ENCODE results near the gene TFR2.

Gene TFR2

DNA sequence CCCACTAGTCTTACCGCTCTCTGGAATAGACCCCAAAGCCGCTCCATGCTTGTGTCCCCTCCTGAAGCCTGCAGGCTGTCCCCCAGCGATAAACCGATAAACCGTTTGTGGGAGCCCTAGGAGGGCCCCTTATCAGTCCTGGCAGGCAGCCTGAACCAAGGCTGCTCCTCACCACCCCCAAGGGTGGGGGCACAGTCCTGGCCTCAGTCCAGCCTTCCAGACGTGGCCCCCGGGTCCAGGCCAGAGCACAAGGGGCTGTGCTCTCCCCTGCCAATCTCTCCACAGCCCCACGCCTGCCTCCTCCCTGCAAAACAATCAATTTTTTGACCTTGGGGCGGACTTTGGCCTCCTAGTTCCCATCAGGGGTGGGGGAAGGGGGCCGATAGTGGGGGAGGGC lies at the start of gene TFR2:
Gene TFR2 (minus strand): TSS at position 90 of the 397 bp plus-strand sequence. CDS start 43 bp downstream, at position 47.
- DNase-seq, result no peak

DNA sequence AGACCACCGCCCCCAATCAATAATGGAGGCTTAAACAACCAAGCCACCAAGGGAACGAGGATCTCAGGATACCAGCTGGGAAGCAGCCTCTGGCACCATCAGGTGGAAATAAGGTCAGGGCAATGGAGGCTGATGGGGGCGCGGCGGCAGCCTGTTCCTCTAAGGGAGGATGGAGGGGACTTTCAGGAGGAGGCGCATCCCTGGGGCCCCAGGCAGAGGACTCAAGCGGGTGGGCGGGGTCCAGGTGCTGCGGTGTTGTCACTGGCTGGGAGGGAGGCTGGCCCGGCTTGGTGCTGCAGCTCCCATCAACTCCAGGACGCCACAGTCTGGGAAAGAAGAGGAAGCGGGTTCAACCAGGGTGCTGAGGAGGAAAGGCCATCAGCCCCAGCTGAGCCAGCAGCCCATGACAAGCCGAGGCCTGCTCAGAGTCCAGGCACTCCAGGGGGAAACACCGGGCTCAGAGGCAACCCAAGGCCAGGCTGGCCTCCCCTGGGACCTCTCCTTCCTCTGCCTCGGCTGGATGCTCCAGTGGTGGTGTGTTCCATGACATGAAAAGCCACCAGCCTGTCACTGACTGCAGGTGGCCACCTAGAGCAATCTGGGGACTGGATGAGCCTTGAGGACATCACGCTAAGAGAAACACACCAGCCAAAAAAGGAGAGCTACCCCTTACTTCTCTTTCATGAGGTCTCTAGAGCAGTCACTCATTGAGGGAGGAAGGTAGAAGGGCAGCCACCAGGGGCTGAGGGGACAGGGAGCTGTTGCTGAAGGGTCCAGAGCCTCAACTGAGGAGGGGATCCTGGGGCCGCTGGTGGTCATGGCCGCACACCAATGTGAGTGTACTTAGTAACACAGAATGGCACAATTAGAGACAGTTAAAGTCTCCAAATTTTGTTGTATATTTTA lies 48.1 kb upstream of the TFR2 start:
- no peak for DNase-seq

DNA sequence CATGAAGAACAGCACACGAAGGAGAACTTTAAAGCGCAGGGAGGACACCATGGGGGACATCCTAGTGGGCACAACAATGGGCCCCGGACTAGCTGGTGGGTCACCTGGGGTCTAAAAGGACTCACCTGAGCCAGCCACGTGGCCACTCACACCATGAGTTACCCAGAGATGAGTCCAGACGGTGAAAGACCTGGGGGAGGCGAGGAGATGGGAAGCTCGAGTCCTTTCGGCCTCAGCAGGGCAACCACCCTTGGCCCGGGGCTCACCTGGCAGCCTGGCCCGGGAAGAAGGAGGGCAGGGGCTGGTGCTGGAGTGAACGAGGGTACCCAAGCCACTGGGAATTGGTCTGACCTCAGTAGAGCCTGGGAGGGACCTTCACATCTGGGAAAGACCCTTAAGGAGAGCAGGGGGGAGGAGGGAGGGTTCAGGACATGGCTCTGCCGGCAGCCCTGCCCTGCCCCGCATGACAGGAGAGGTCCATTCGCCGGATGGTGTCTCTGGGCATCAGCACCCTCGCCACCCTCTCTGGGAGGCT lies 47.0 kb upstream of the TFR2 start:
- DNase-seq, result no peak

DNA sequence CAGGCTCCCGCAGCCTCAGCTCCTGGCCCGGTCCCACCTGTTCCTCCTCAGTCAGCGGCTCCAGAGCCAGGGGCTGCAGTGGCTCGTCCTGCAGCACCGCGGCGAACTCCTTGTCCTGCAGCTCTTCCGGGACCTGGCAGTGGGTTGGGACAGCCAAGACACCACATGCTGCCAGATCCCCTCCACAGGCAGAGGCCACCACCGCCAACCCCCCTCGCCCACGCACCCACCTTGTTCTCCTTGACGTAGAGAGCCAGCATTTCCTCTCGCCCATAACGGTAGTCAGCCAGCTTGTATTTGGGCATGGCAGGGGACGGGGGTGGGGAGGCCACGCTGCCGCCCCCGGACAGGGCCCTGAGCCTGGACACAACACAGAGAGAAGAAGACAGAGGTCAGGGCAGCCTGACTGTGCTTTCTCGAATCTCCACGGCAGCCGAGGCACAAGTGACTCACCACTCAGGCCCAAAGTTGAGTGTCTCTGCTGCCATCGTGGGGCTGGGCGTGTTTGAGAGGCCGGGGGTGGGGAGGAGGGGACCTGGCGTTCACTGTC lies 46.5 kb upstream of the TFR2 start:
- DNase-seq, result no peak

DNA sequence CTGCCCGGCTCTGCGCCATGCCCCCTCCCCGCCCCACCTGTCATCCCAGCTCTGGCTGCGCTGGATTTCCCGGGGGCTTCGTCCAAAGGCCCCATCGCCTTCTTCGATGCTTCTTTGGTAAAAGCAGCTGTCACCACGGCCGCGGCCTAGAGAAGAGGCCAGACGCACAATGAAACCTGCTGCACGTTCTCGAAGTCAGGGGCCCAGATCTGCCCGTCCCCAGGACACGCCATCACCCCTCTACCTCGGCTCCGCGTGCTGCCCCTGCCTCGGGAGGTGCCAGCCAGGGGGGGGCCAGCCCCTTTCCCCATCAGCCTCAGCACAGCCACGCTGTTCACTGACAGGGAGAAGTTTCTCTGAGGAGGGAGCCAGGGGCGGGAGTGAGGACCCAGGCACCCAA lies 45.9 kb upstream of the TFR2 start:
- DNase-seq, result no peak

DNA sequence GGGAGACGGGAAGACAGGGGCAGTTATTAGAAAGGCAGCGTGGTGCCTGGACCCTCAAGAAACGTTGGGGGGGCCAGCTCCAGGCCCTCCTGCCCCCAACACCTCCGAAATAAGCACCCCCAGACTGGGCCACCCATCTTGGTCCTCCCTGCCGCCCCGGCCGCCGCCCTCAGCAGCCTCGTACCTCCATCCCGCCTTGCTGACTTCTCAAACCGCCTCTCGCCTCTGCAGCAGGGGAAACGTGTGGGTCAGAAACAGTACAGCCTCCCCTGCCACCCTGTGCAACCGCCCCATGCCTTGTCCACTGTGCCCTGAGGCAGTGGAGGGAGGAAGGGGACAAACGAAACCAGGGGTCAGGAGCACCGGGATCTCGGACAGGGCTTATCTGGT lies 45.5 kb upstream of the TFR2 start:
- DNase-seq, result no peak

DNA sequence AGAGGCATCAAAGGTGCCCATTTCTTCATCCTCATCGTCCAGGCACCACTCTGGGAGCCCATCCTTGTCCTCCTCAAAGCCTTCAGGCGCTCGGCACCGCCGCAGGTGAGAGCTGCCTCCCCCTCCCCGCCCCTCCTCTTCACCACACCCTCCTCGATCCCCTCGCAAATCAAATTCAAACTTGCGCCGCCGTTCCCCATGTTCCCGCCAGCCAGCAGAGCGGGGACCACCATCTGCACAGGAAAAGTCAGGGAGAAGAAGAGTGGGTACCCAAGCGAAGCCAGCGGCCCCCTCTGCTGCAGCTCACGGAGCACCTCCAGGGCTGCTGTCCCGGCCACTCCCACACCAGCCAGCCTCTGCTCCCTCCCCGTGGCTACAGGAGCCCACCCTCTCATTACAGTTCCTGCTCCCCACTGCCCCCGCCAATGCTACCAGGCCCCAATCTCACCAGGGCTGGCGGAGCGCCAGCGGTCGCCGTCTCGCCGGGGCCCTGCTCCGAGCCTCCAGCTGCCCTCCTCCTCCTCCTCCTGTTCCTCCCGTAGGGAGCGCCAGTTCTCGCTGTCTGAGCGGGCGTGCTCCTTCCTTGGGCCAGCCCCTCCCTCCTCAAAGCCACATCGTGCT lies 45.0 kb upstream of the TFR2 start:
- no peak for DNase-seq

DNA sequence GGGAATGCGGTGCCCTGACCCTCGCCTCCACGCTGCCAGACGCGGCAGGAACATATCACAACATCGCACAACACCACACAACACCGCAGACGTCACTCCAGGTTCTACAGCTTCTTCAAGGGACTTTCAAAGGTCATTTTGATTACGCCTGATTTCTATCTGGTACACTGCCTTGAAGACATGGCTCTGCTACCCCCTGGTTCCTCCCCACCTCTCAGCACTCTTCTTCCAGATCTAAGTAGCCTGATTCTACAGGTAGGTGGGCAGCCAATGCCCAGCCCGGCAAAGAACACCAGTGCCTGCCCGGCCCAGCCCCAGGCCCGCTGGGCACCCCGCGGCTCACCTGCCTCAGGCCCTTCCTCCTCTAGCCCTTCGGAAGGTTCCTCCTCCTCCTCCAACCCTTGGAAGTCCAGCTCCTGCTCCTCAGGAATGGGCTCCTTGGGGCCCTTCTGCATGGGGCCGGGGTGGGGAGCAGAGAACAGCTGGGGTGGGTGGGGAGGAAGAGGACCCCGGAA lies 44.3 kb upstream of the TFR2 start:
- DNase-seq, result no peak

DNA sequence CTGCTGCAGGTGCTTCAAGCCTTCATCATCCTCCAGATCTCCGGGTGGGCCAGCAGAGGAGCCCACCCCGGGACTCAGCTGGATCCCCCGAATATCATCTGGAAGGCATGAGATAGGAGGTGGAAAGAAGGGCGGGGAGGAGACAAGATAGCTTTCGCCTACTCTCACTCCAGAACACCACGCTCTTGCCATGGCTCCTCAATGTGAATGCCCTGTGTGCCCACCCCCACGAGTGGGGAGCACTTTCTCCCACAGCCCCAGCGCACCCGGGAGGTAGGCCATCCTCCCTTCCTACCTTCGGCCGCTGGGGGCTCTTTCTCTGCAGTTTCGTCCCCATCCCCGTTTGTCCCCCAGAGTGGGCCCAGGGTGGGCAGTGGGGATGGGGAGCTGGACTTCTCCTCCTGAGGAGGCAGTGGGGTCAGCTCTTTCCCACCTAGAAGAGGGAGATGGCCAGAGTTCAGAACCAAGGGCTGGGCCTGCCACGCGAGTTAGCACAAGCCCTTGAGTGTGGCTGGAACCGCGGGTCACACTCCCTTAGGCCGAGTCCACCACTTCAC lies 43.8 kb upstream of the TFR2 start:
- no peak for DNase-seq

DNA sequence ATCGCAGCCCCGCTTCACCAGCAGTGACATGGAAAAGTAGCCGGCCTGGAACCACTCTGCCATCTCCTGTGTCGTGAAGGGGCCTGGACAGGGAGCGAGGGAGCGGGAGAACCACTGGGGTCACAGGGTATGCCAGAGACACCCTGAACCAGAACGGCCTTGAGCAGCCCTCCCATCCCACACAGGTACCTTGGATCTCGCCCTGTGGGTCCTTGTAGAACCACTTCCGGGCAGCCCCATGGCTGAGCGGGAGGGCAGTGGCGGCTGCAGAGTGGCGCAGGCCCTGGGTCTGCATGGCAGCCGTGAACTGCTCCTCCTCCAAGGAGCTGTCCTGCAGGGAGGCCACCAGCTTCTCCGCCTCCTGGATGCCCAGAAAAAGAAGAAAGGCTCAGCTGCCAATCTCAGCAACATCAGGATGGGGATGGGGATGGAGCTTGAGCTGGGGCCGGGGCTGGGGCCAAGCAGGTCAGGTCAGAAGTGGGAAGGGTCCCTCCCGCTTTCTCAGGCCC lies 43.2 kb upstream of the TFR2 start:
- DNase-seq, result no peak

DNA sequence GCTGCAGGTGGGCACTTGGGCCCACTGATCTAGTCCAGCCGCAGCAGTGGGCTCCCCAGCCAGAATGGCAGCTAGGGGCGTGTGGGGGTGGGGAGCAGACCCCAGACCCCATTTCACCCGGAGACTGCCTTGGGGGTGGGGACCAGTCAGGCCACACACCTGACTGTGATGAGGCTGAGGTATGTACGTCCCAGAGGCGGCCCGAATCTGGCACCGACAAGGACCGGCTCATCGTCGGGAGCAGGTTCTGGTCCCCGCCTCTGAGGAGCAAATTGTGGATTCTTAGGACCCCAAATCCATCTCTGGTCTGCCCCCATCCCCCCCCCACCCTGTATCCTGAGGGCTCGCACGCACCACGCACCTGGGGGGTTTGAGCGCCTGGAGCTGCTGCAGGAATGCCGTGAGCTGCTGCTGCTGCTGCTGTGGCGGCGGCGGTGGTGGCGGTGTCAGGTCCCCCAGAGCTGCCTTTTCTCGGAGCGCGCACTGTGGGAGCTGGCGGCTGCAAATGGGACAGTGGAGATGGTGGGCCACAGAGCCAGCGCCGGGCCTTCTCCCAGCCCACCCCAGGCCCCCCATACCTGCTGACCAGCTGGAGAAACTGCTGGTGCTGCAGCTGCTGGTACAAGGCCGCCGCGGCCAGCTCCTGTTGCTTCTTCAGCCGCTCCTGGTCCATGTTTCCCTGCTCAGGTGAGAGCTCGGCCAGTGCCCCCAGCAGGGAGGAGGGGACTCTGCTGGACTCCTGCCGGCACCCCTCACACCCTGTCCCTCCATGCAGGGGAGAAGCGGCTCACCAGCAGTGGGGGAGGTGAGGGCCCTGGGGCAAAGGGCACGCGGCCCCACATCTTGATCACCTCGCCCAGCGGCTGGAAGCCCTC lies 42.5 kb upstream of the TFR2 start:
- no peak for DNase-seq

DNA sequence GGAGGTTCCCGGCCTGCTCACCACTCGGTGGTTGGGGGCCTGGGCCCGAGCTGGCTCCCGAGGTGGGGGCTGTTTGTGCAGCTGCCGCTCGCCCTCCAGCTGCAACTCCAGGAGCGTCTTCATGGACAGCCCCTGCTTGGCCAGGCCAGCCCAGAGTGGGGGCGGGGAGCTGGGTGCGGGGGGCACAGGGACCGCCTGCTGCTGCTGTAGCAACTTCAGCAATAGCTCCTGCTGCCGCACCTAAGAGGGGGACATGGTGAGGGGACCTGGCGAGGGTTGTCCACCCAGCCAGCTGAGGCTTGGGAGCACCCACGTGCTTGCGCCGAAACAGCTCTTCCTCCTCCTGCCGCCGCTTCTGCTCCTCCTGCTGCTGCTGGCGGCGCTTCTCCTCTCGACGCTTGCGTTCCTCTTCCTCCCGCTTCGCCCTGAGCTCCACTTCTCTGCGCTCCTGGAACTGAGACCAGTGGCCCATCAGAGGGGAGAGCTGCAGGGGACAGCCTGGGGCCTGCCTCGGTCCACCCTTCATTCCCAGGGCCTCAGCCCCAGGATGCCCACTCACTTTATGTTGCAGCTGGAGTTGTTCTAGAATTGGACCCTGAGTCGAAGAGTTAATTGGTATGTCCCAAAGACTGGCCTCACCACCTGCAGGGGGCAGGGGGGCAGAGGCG lies 41.8 kb upstream of the TFR2 start:
- DNase-seq, result no peak

DNA sequence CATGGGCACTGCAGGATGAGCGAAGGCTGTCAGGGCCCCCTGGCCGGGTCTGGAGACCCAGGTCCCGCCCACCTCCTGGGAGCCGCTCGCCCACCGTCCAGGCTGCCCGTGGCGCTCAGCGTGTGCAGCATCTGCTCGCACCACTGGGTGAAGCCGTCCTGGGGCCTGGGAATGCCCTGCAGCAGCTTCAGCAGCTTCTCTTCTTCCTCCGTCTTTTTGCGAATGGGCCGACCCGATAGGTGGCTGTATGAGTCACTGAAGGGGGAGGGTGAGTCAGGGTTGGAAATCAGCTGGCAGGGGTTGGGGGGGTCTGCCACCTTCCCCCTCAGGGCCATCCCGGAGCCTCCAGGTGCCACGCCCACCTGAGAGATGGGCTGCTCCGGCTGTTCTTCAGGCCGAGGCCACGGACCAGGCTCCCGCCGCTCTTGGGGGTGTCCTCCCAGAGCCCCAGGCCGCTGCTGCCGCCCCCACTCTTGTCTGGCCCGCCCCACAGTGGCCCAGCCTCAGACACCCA lies 40.9 kb upstream of the TFR2 start:
- no peak for DNase-seq

DNA sequence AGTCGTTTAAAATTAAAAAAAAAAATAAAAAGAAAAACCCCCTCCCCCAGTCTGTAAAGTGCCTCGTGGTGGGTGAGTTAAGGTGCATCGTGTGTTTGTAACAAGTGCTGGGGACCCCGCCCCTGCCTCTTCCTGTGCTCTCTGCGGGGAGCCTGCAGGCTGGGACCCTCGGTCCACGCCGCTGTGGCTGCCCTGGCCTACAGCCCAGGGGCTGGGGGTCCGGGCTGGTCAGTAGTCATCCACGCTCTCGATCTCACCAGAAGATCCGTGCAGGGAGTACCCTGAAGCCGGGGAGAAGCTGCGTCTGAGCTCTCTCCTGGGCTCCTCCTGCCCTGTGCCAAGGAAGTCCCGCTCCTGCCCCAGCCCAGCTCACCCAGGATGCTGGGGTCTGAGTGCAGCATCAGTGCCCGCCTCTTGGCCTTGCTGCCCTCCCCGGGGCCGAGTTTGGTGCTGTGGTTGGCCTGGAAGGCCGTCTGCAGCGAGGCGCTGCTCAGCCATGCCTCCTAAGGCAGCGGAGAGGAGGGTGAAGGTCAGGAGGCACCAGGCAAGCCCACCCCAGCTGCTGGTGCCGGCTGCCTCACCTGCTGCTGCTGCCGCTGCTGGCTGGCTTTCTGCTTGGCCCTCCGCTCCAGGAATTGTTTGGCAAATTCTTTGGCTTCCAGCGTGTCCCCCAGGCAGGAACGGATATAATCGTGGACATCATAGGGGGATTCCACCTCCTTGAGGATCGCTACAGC lies 40.3 kb upstream of the TFR2 start:
- no peak for DNase-seq

DNA sequence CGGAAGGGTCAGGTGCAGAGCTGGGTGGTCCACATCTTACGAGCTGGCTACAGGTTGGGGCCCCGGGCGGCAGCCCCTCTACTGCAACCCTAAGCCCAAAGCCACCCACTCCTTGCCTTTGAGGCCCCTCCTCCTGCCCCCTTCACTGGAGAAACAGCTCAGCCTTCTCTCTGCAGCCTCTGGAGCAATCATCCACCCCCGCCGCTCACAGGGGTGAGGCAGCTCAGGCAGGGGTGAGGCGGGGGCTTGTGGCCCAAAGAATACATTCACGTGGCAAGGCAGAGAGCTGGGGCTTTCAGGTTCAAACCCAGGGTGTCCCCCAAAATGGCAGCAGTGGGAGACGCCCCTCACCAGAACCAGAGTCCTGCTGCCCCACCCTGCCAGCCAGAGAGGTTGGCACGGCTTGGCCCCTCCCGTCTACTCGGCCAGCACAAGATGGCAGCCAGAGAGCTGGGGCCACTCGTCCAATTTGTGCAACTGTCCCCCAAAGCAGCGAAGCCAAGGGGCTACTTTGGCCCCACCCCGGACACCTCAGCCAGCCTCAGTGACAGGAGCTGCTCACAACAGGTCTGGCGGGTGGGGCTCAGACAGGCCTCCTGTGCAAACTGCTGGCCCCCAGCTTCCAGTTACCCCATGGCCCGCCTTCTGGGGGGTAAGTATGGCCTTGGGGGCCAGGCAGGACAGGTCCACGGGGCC lies 39.4 kb upstream of the TFR2 start:
- DNase-seq, result no peak

DNA sequence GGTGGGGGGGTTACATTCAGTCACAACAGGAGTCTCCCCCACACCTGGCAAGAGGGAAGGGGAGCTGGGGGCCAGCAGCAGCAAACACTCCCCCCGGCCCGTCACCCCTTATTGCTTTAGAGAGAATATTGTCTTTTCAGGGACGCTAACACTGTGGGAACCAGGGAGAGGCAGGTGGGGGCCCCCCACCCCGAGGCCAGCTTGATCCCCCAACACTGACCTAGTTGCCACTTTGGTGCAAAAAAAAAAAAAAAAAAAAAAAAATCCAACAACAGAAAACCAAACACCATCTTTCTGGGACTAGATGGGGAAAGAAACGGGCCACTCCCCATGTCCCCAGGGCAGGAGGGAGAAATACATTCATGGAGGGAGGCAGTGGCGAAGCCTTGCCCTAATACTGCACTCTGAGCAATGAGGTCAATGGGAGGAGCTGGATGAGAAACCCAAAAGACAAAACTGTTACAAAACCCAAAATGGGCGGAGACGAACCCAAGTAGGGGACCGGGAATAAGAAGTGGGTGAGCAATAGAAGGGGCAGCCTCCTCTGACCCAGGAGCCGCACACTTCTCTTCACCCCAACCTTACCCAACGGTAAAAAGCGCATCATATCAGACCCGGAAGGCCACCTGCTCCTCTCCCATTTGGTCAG lies 38.7 kb upstream of the TFR2 start:
- DNase-seq, result no peak

DNA sequence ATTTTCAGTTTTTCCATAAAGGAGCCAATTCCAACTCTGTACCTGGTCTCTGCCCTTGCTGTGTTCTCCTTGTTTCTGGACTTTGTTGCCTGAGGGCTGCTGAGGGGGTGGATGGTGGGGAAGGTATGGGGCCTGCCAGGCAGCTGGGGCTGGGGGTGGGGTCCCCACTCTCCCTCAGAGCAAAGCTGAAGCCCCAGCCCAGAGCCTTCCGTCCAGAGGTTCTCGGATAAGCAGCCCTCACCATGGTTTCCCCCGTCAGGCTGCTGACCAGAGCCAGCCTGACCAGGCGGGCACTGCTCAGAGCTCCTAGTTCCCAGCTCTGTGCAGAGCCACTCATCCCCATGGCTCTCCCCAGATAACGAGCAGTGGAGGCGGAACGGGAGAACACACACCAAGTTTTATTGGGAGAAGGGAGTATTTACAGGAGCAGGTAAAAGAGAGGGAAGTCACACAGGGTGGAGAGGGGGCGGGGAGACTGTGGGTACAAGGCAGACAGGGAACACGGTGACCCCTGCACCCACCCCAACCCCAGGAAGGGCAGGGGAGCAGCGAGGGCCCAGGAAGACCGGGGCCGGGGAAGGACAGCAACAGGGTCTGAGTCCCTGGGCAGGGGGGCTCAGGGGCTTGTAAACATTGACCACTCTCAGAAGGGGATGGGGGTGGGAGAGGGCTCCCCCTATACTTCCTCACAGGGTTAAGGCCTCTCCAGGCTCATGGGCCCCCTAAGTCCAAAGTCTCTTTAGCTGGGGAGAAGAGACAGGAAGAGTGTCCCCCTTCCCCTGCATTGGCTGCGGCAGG lies 38.0 kb upstream of the TFR2 start:
- no peak for DNase-seq

DNA sequence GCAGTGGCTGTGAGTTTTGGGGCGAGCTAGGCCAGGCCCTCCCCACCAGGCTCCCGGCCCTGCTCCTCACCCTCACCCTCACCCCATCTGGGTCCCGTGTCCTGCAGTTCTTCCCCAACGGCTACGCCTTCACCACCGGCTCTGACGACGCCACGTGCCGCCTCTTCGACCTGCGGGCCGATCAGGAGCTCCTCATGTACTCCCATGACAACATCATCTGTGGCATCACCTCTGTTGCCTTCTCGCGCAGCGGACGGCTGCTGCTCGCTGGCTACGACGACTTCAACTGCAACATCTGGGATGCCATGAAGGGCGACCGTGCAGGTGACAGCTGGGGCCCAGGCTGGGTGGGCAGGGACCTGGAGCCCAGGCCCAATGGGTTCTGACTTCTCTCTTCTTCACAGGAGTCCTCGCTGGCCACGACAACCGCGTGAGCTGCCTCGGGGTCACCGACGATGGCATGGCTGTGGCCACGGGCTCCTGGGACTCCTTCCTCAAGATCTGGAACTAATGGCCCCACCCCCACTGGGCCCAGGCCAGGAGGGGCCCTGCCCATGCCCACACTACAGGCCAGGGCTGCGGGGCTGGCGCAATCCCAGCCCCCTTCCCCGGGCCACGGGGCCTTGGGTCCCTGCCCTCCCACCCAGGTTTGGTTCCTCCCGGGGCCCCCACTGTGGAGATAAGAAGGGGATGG lies 37.1 kb upstream of the TFR2 start:
- DNase-seq, result no peak
